OCI-LY1 (cell line): Measurements from ENCODE around the gene SH3RF1.

Source experiments
- H2AFZ ChIP-seq: fragments of 200-600 bp; sonication (generic), shearing (Covaris generic); 2 replicates; pipeline ENCODE4 v1.6.0; 2014; ENCODE audit warnings: antibody characterized with exemption, mild to moderate bottlenecking, low read length
- H3F3A ChIP-seq: fragments of 200-600 bp; sonication (generic), shearing (Covaris generic); 2 replicates; pipeline ENCODE4 v1.6.0; 2014; ENCODE audit warnings: mild to moderate bottlenecking, antibody characterized with exemption, low read length, moderate library complexity; ENCODE audit not compliant: insufficient read depth
- H3K27ac ChIP-seq: fragments of 200-600 bp; sonication (generic); 2 replicates; pipeline ENCODE4 v1.5.1; 2014; ENCODE audit warnings: low read length, mixed run types, mild to moderate bottlenecking, low read depth; ENCODE audit not compliant: poor library complexity, severe bottlenecking
- H3K27me3 ChIP-seq: fragments of 200-600 bp; sonication (generic); 2 replicates; pipeline ENCODE4 v1.6.0; 2014; ENCODE audit warnings: antibody characterized with exemption, mild to moderate bottlenecking, low read length, moderate library complexity; ENCODE audit not compliant: insufficient read depth
- H3K36me3 ChIP-seq: fragments of 200-600 bp; sonication (generic); 2 replicates; pipeline ENCODE4 v1.6.1; 2014; ENCODE audit warnings: mild to moderate bottlenecking, antibody characterized with exemption, low read length, moderate library complexity, mixed read lengths; ENCODE audit not compliant: insufficient read depth
- H3K4me1 ChIP-seq: fragments of 200-600 bp; sonication (generic); 2 replicates; pipeline ENCODE4 v1.5.1; 2014; ENCODE audit warnings: mild to moderate bottlenecking, low read length, moderate library complexity; ENCODE audit not compliant: insufficient read depth, severe bottlenecking
- H3K4me2 ChIP-seq: fragments of 200-600 bp; sonication (generic), shearing (Covaris generic); 2 replicates; pipeline ENCODE4 v1.6.1; 2014; ENCODE audit warnings: low read length
- H3K4me3 ChIP-seq: fragments of 200-600 bp; sonication (generic); 2 replicates; pipeline ENCODE4 v1.5.1; 2014; ENCODE audit warnings: low read length, low read depth, mild to moderate bottlenecking, mixed read lengths; ENCODE audit not compliant: poor library complexity, severe bottlenecking
- H3K79me2 ChIP-seq: fragments of 200-600 bp; shearing (Covaris generic); 2 replicates; pipeline ENCODE4 v1.6.1; 2016; ENCODE audit warnings: mixed run types, low read length, mixed read lengths; ENCODE audit not compliant: insufficient read depth
- H3K9ac ChIP-seq: fragments of 200-600 bp; sonication (generic), shearing (Covaris generic); 2 replicates; pipeline ENCODE4 v1.6.1; 2014; ENCODE audit warnings: mild to moderate bottlenecking, low read length, mixed read lengths
- H3K9me2 ChIP-seq: fragments of 200-600 bp; sonication (generic), shearing (Covaris generic); 2 replicates; pipeline ENCODE4 v1.6.1; 2014; ENCODE audit warnings: low read depth, mild to moderate bottlenecking, low read length, mixed read lengths
- H3K9me3 ChIP-seq: fragments of 200-600 bp; shearing (Covaris generic); 2 replicates; pipeline ENCODE4 v1.6.1; 2014; ENCODE audit warnings: low read length, mixed read lengths
- H4K20me1 ChIP-seq: fragments of 200-600 bp; sonication (generic), shearing (Covaris generic); 2 replicates; pipeline ENCODE4 v1.6.0; 2016; ENCODE audit warnings: mild to moderate bottlenecking, low read length; ENCODE audit not compliant: insufficient read depth
- CTCF ChIP-seq: fragments of 200-600 bp; sonication (generic), shearing (Covaris generic); IDR thresholded peaks from 2 replicates; pipeline ENCODE4 v1.5.1; 2017; ENCODE audit warnings: mild to moderate bottlenecking, antibody characterized with exemption, low read length, moderate library complexity, mixed read lengths
- EZH2 ChIP-seq: fragments of 200-600 bp; sonication (generic), shearing (Covaris generic); IDR thresholded peaks from 2 replicates; pipeline ENCODE4 v1.8.0; 2017; ENCODE audit warnings: borderline replicate concordance, mixed run types, mild to moderate bottlenecking, antibody characterized with exemption, low read length, moderate library complexity, mixed read lengths

The SH3RF1 gene

GRCh38 chr4:169164669-169165415, 105.9 kb downstream of the SH3RF1 start:
- H3F3A ChIP-seq = no peaks in the 10 kb centered on the region
- H3K4me3 ChIP-seq = no peak overlapping the region
- H3K27me3 ChIP-seq = no peaks in the 10 kb centered on the region; the same call in 1 of the 2 replicates
- no peaks in the 10 kb centered on the region for H3K9me2 ChIP-seq
- no peaks in the 10 kb centered on the region for H4K20me1 ChIP-seq
- H3K36me3 ChIP-seq = no peaks in the 10 kb centered on the region
- H3K27ac ChIP-seq = no peak overlapping the region
- H3K4me2 ChIP-seq = no peak overlapping the region
- no peaks in the 10 kb centered on the region for H3K9me3 ChIP-seq
- TF ChIP-seq EZH2 = no peak
- no peak for TF ChIP-seq CTCF
- H3K79me2 ChIP-seq = no peaks in the 10 kb centered on the region
- no peak overlapping the region for H3K9ac ChIP-seq
- no peaks in the 10 kb centered on the region for H3K4me1 ChIP-seq
- no peak overlapping the region for H2AFZ ChIP-seq

- H3K4me2 ChIP-seq = no peak overlapping the region
- TF ChIP-seq CTCF = no peak
- TF ChIP-seq EZH2 = no peak
- H4K20me1 ChIP-seq = no peaks in the 10 kb centered on the region
- H3K9me3 ChIP-seq = no peaks in the 10 kb centered on the region
- no peaks in the 10 kb centered on the region for H3F3A ChIP-seq
- no peak overlapping the region for H3K27ac ChIP-seq
- no peak overlapping the region for H3K4me3 ChIP-seq
- no peaks in the 10 kb centered on the region for H3K9me2 ChIP-seq
- H3K27me3 ChIP-seq = no peaks in the 10 kb centered on the region; the same call in 1 of the 2 replicates
- no peak overlapping the region for H2AFZ ChIP-seq
- no peak overlapping the region for H3K9ac ChIP-seq
- H3K79me2 ChIP-seq = no peaks in the 10 kb centered on the region
- H3K36me3 ChIP-seq = no peaks in the 10 kb centered on the region
- no peaks in the 10 kb centered on the region for H3K4me1 ChIP-seq
Observed at GRCh38 chr4:169163947-169164668, 106.6 kb downstream of the SH3RF1 start.

- Histone ChIP-seq H3K9me3 (no peaks in the 10 kb centered on the region), H3K36me3 (no peaks in the 10 kb centered on the region), H3K9ac (no peak overlapping the region), H2AFZ (no peak overlapping the region), H4K20me1 (no peaks in the 10 kb centered on the region), H3K27me3 (no peaks in the 10 kb centered on the region; the same call in 1 of the 2 replicates), H3K4me2 (no peak overlapping the region), H3K9me2 (no peaks in the 10 kb centered on the region), H3K4me3 (no peak overlapping the region), H3K79me2 (no peaks in the 10 kb centered on the region), H3K4me1 (no peaks in the 10 kb centered on the region), H3K27ac (no peak overlapping the region), H3F3A (no peaks in the 10 kb centered on the region)
- TF ChIP-seq EZH2 (no peak), CTCF (no peak)
Observed at GRCh38 chr4:169163495-169163894, 107.3 kb downstream of the SH3RF1 start.
